ENCODE results near the gene TMED4. TPM values are rescaled to one million over a fixed set of nuclear protein-coding genes. Genes with fewer than 3 reads are reported as not detected.

TMED4 gene
- total and polyA plus RNA-seq, 2 experiments from 2014 or later: 43.5 to 98.5 TPM

DNA sequence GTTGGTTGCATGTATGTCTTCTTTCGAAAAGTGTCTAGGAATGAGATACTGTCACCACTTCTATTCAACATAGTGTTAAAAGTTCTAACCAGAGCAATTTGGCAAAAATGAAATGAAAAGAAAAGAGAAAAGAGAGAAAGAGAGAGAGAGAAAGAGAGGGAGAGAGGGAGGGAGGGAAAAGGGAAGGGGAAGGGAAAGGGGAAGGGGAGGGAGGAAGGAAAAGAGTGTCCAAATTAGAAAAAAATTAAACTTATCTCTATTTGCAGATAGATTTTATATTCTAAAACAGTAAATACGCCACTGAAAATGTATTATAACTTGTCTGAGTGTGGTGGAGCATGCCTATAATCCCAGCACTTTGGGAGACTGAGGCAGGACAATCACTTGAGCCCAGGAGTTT is 24.5 kb downstream of the TMED4 start:
- TF ChIP-seq ZNF331 (CRISPR knock-in tag; IDR thresholded peaks at IDR 0.05; ENCODE audit: low read depth) (no peak), ETS1 (IDR thresholded peaks at IDR 0.05) (no peak), EZH2 (IDR thresholded peaks at IDR 0.05; ENCODE audit: low read depth, unreplicated experiment) (no peak), REST (IDR thresholded peaks at IDR 0.05; ENCODE audit: unreplicated experiment) (no peak)
- no peaks in the 10 kb centered on the region for H4K20me1 ChIP-seq (replicated peaks; ENCODE audit: insufficient read depth)
- no peaks in the 10 kb centered on the region for H3K4me1 ChIP-seq (ENCODE audit: insufficient read depth)
- H3K79me2 ChIP-seq (replicated peaks; ENCODE audit: insufficient read depth): no peaks in the 10 kb centered on the region
- H3K27ac ChIP-seq (ENCODE audit: low read depth): no peak overlapping the region
- no peaks in the 10 kb centered on the region for H3K36me3 ChIP-seq (ENCODE audit: insufficient read depth)
- no peak overlapping the region for H3K4me2 ChIP-seq
- ATAC-seq (no peak), DNase-seq (ENCODE audit: low spot score) (no peak)
- Mint-ChIP-seq H3K36me3 (ENCODE audit: low read depth) (no peaks in the 10 kb centered on the region), H3K4me1 (peaks cover 5% of the 10 kb centered on the region; the same call in 2 of the 3 replicates), H3K27ac (no peak overlapping the region), H3K4me3 (no peak overlapping the region), H3K27me3 (ENCODE audit: insufficient read depth, low read depth, poor library complexity) (peaks cover 3% of the 10 kb centered on the region), H3K9me3 (no peaks in the 10 kb centered on the region; the same call in 2 of the 3 replicates)
- no peaks in the 10 kb centered on the region for H3K9me2 ChIP-seq (ENCODE audit: insufficient read depth)
- H3K4me3 ChIP-seq: no peak overlapping the region
- no peaks in the 10 kb centered on the region for H3K27me3 ChIP-seq (ENCODE audit: insufficient read depth)
- no peak overlapping the region for H2AFZ ChIP-seq
- H3F3A ChIP-seq (replicated peaks; ENCODE audit: low read depth): no peaks in the 10 kb centered on the region

GRCh38 chr7:44555350-44555749 is 26.7 kb downstream of the TMED4 start:
- ATAC-seq: no peak
- TF ChIP-seq STAT1 (IDR thresholded peaks at IDR 0.05; ENCODE audit: unreplicated experiment) (no peak), ZNF114 (CRISPR knock-in tag; IDR thresholded peaks at IDR 0.05) (no peak), ETS1 (IDR thresholded peaks at IDR 0.05) (no peak), CTCF (conservative IDR thresholded peaks at IDR 0.05; ENCODE audit: low read depth in 2 of 2) (no peak)

More at GRCh38 chr7:44555350-44555749, 26.7 kb downstream of the TMED4 start:
- no peaks in the 10 kb centered on the region for H3K27me3 ChIP-seq (ENCODE audit: insufficient read depth)
- no peaks in the 10 kb centered on the region for H4K20me1 ChIP-seq (replicated peaks; ENCODE audit: insufficient read depth)
- H3K4me2 ChIP-seq: no peak overlapping the region
- no peaks in the 10 kb centered on the region for H3K79me2 ChIP-seq (replicated peaks; ENCODE audit: insufficient read depth)
- H3K27ac ChIP-seq (ENCODE audit: low read depth): no peak overlapping the region
- no peaks in the 10 kb centered on the region; the same call in 2 of the 3 replicates for H3K9me3 Mint-ChIP-seq
- no peaks in the 10 kb centered on the region for H3F3A ChIP-seq (replicated peaks; ENCODE audit: low read depth)
- no peaks in the 10 kb centered on the region for H3K4me1 ChIP-seq (ENCODE audit: insufficient read depth)
- H3K27ac Mint-ChIP-seq: no peak overlapping the region
- no peaks in the 10 kb centered on the region for H3K36me3 Mint-ChIP-seq (ENCODE audit: low read depth)
- no peak overlapping the region for H2AFZ ChIP-seq
- no peak overlapping the region for H3K4me3 Mint-ChIP-seq
- H3K27me3 Mint-ChIP-seq (ENCODE audit: insufficient read depth, low read depth, poor library complexity): peaks cover 1% of the 10 kb centered on the region
- no peaks in the 10 kb centered on the region for H3K36me3 ChIP-seq (ENCODE audit: insufficient read depth)
- no peak overlapping the region for H3K4me3 ChIP-seq
- no peak for DNase-seq (ENCODE audit: low spot score)
- H3K4me1 Mint-ChIP-seq: no peaks in the 10 kb centered on the region; the same call in 2 of the 3 replicates
- H3K9me2 ChIP-seq (ENCODE audit: insufficient read depth): no peaks in the 10 kb centered on the region
